GM23338 (cell line): ENCODE data around the gene ZNF488. TPM values are rescaled to one million over a fixed set of nuclear protein-coding genes. Genes with fewer than 3 reads are reported as not detected.

ENCODE experiments used
- ATAC-seq: fragments of 200-7000 bp; cut with Tn5 transposase; 3 replicates; pipeline ENCODE4 v1.9.1; 2020
- DNase-seq: peaks from one replicate; pipeline ENCODE4 v3.0.0-alpha.2; 2015; ENCODE audit warnings: low spot score
- H2AFZ ChIP-seq: fragments of 200-600 bp; sonication (generic); 2 replicates; pipeline ENCODE4 v1.8.0; 2016; ENCODE audit warnings: antibody characterized with exemption, mild to moderate bottlenecking, moderate library complexity
- H3F3A ChIP-seq: fragments of 200-600 bp; sonication (generic); replicated peaks from 2 replicates; pipeline ENCODE4 v1.8.0; 2017; ENCODE audit warnings: antibody characterized with exemption, mixed run types, low read depth
- H3K27ac ChIP-seq: fragments of 200-600 bp; sonication (generic); 2 replicates; pipeline ENCODE4 v1.6.1; 2016; ENCODE audit warnings: low read depth
- H3K27me3 ChIP-seq: fragments of 200-600 bp; sonication (generic); 2 replicates; pipeline ENCODE4 v1.8.0; 2016; ENCODE audit warnings: mild to moderate bottlenecking, mixed run types, moderate library complexity; ENCODE audit not compliant: insufficient read depth
- H3K36me3 ChIP-seq: fragments of 200-600 bp; sonication (generic); 2 replicates; pipeline ENCODE4 v1.8.0; 2016; ENCODE audit warnings: mild to moderate bottlenecking; ENCODE audit not compliant: insufficient read depth
- H3K4me1 ChIP-seq: fragments of 200-600 bp; sonication (generic); 2 replicates; pipeline ENCODE4 v1.8.0; 2016; ENCODE audit warnings: mild to moderate bottlenecking, moderate library complexity; ENCODE audit not compliant: insufficient read depth
- H3K4me2 ChIP-seq: fragments of 200-600 bp; sonication (generic); 2 replicates; pipeline ENCODE4 v1.7.1; 2017; ENCODE audit warnings: mixed run types
- H3K4me3 ChIP-seq: fragments of 200-600 bp; sonication (generic); 2 replicates; pipeline ENCODE4 v1.6.1; 2016; ENCODE audit warnings: mixed run types
- H3K79me2 ChIP-seq: fragments of 200-600 bp; sonication (generic); replicated peaks from 2 replicates; pipeline ENCODE4 v1.8.0; 2017; ENCODE audit warnings: mild to moderate bottlenecking; ENCODE audit not compliant: insufficient read depth
- H3K9me2 ChIP-seq: fragments of 200-600 bp; sonication (generic); 2 replicates; pipeline ENCODE4 v1.8.0; 2017; ENCODE audit not compliant: insufficient read depth
- H4K20me1 ChIP-seq: fragments of 200-600 bp; sonication (generic); replicated peaks from 2 replicates; pipeline ENCODE4 v1.8.0; 2017; ENCODE audit warnings: mild to moderate bottlenecking; ENCODE audit not compliant: insufficient read depth
- H3K27ac Mint-ChIP-seq: 2 replicates; pipeline ENCODE4 v1.8.0; 2020; ENCODE audit warnings: inconsistent platforms, mild to moderate bottlenecking, moderate library complexity, mixed read lengths
- H3K27me3 Mint-ChIP-seq: 3 replicates; pipeline ENCODE4 v1.8.0; 2022; ENCODE audit warnings: low read depth, mild to moderate bottlenecking, moderate library complexity, mixed read lengths, inconsistent platforms; ENCODE audit not compliant: insufficient read depth, poor library complexity
- H3K36me3 Mint-ChIP-seq: 3 replicates; pipeline ENCODE4 v1.8.0; 2021; ENCODE audit warnings: low read depth, mild to moderate bottlenecking, inconsistent platforms, moderate library complexity, mixed read lengths
- H3K4me1 Mint-ChIP-seq: 3 replicates; pipeline ENCODE4 v1.8.0; 2020; ENCODE audit warnings: mild to moderate bottlenecking, inconsistent platforms, mixed read lengths
- H3K4me3 Mint-ChIP-seq: 3 replicates; pipeline ENCODE4 v1.8.0; 2021; ENCODE audit warnings: moderate library complexity, mild to moderate bottlenecking, inconsistent platforms, mixed read lengths
- H3K9me3 Mint-ChIP-seq: 3 replicates; pipeline ENCODE4 v1.8.0; 2020; ENCODE audit warnings: moderate library complexity, mild to moderate bottlenecking, inconsistent platforms, mixed read lengths
- CREB1 ChIP-seq: fragments of 250-450 bp; sonication (Bioruptor Pico); IDR thresholded peaks from 2 replicates; pipeline ENCODE4 v1.5.0; 2020; ENCODE audit warnings: low read depth, mild to moderate bottlenecking, moderate library complexity
- EZH2 ChIP-seq: fragments of 200-600 bp; sonication (generic); IDR thresholded peaks from one replicate; pipeline ENCODE4 v1.8.0; 2017; ENCODE audit warnings: antibody characterized with exemption, mild to moderate bottlenecking, low read depth; ENCODE audit not compliant: unreplicated experiment
- EZH2phosphoT487 ChIP-seq: fragments of 200-600 bp; sonication (generic); IDR thresholded peaks from one replicate; pipeline ENCODE4 v1.8.1; 2018; ENCODE audit warnings: antibody characterized with exemption; ENCODE audit not compliant: unreplicated experiment
- JUNB ChIP-seq: IDR thresholded peaks from one replicate; pipeline ENCODE4 v1.6.1; 2016; ENCODE audit warnings: antibody characterized with exemption; ENCODE audit not compliant: unreplicated experiment
- NANOG ChIP-seq: IDR thresholded peaks from 2 replicates; pipeline ENCODE4 v1.6.1; 2016; ENCODE audit warnings: antibody characterized with exemption, borderline replicate concordance
- POLR2AphosphoS5 ChIP-seq: IDR thresholded peaks from 2 replicates; pipeline ENCODE4 v1.6.1; 2016; ENCODE audit warnings: antibody characterized with exemption, low read depth
- STAT1 ChIP-seq: IDR thresholded peaks from one replicate; pipeline ENCODE4 v1.6.1; 2016; ENCODE audit warnings: antibody characterized with exemption; ENCODE audit not compliant: unreplicated experiment
- ZNF114 ChIP-seq: fragments of 250-450 bp; sonication (Bioruptor Pico); IDR thresholded peaks from 2 replicates; pipeline ENCODE4 v1.5.0; 2020; ENCODE audit warnings: mild to moderate bottlenecking, moderate library complexity
- ZNF331 ChIP-seq: fragments of 250-450 bp; sonication (Bioruptor Pico); IDR thresholded peaks from 2 replicates; pipeline ENCODE4 v1.5.0; 2020; ENCODE audit warnings: low read depth, mild to moderate bottlenecking, moderate library complexity
- polyA plus RNA-seq: library from polyadenylated mRNA; unstranded; fragments of >200 nt; fragmentation: Nextera tagmentation; extraction: Ambion mirVana; gene quantifications from 2 replicates; pipeline ENCODE4 v1.2.1, GENCODE V29; 2016
- total RNA-seq: library from RNA; depleted of rRNA; stranded (reverse); fragments of >200 nt; shearing (Covaris generic); gene quantifications from 2 replicates; pipeline ENCODE4 v1.2.3, GENCODE V29; 2014
- TF ChIP-seq, protein P1 (sequence below): IDR thresholded peaks from 2 replicates; pipeline ENCODE4 v1.6.1; 2016; ENCODE audit warnings: antibody characterized with exemption
- TF ChIP-seq, protein P2 (sequence below): IDR thresholded peaks from one replicate; pipeline ENCODE4 v1.6.1; 2018; ENCODE audit warnings: antibody characterized with exemption; ENCODE audit not compliant: unreplicated experiment
- TF ChIP-seq, protein P3 (sequence below), 2 experiments: fragments of 200-600 bp in 1 of 2; sonication (generic) in 1 of 2; conservative IDR thresholded peaks; 2 replicates each; pipeline versions ENCODE4 v1.5.1 to v1.6.1; 2016 to 2017; ENCODE audit warnings: antibody characterized with exemption in 2 of 2, low read depth in 2 of 2, mild to moderate bottlenecking in 2 of 2, moderate library complexity in 1 of 2
- TF ChIP-seq, protein P4 (sequence below): fragments of 250-450 bp; sonication (Bioruptor Pico); IDR thresholded peaks from 2 replicates; pipeline ENCODE4 v1.5.0; 2020; ENCODE audit warnings: mild to moderate bottlenecking, moderate library complexity

ZNF488 gene
- total and polyA plus RNA-seq, 2 experiments from 2014 or later, result 2.5 to 5.2 TPM

DNA sequence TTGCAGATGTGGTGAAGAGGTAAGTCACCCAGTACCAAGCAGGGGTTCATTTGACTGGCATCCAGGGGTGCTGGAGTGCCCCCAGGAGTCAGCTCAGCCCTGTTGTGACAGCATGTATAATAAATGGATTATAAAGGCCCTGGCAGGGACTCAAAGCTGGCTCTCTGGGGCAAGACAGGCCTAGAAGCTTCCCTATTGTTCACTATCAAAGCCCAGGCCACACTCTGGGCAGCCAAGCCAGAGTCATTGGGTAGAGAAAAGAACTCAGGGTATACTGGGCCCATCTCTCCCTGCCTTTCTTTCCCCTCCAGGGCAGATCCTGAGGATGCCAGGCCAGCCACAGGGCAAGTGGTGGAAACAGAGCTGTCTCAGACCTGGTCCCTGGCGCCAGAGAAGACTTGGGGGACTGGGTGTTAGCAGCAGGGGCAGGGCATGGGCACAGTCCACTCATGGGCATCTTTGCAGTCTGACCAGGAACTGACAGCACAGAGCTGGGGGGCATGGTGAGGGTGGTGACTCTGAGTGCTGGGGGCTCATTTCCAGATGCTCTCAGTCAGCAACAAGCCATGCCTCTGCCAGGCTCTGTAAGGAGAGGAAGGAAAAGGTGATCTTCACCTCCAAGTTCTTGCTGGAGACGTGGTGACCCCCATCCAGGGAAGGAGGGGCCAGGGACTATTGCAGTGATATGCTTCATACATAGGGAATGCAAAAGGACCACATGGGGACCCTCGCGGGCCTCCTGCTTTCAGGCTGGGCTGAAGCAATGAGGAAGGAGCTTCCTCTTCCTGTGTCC lies 24.3 kb downstream of the ZNF488 start:
- Histone ChIP-seq H3K4me2 (no peak overlapping the region), H3K27ac (no peak overlapping the region), H3K4me3 (no peak overlapping the region), H4K20me1 (no peaks in the 10 kb centered on the region), H3F3A (no peaks in the 10 kb centered on the region), H3K36me3 (no peaks in the 10 kb centered on the region), H3K9me2 (no peaks in the 10 kb centered on the region), H3K27me3 (no peaks in the 10 kb centered on the region), H3K79me2 (no peaks in the 10 kb centered on the region), H2AFZ (no peak overlapping the region), H3K4me1 (no peaks in the 10 kb centered on the region)
- Mint-ChIP-seq H3K27me3 (peaks cover 5% of the 10 kb centered on the region), H3K9me3 (no peaks in the 10 kb centered on the region), H3K4me3 (no peak overlapping the region), H3K27ac (no peak overlapping the region), H3K4me1 (peaks cover 9% of the 10 kb centered on the region), H3K36me3 (no peaks in the 10 kb centered on the region)
- ATAC-seq, result no peak
- TF ChIP-seq POLR2AphosphoS5 (no peak), EZH2phosphoT487 (no peak), NANOG (no peak), CREB1 (no peak), ZNF331 (CRISPR knock-in tag) (no peak), EZH2 (no peak), JUNB (no peak), ZNF114 (CRISPR knock-in tag) (no peak), STAT1 (no peak)
- TF ChIP-seq, protein P1, sequence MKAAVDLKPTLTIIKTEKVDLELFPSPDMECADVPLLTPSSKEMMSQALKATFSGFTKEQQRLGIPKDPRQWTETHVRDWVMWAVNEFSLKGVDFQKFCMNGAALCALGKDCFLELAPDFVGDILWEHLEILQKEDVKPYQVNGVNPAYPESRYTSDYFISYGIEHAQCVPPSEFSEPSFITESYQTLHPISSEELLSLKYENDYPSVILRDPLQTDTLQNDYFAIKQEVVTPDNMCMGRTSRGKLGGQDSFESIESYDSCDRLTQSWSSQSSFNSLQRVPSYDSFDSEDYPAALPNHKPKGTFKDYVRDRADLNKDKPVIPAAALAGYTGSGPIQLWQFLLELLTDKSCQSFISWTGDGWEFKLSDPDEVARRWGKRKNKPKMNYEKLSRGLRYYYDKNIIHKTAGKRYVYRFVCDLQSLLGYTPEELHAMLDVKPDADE, result no peak
- TF ChIP-seq, protein P2, sequence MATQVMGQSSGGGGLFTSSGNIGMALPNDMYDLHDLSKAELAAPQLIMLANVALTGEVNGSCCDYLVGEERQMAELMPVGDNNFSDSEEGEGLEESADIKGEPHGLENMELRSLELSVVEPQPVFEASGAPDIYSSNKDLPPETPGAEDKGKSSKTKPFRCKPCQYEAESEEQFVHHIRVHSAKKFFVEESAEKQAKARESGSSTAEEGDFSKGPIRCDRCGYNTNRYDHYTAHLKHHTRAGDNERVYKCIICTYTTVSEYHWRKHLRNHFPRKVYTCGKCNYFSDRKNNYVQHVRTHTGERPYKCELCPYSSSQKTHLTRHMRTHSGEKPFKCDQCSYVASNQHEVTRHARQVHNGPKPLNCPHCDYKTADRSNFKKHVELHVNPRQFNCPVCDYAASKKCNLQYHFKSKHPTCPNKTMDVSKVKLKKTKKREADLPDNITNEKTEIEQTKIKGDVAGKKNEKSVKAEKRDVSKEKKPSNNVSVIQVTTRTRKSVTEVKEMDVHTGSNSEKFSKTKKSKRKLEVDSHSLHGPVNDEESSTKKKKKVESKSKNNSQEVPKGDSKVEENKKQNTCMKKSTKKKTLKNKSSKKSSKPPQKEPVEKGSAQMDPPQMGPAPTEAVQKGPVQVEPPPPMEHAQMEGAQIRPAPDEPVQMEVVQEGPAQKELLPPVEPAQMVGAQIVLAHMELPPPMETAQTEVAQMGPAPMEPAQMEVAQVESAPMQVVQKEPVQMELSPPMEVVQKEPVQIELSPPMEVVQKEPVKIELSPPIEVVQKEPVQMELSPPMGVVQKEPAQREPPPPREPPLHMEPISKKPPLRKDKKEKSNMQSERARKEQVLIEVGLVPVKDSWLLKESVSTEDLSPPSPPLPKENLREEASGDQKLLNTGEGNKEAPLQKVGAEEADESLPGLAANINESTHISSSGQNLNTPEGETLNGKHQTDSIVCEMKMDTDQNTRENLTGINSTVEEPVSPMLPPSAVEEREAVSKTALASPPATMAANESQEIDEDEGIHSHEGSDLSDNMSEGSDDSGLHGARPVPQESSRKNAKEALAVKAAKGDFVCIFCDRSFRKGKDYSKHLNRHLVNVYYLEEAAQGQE, result no peak
- TF ChIP-seq, protein P3, sequence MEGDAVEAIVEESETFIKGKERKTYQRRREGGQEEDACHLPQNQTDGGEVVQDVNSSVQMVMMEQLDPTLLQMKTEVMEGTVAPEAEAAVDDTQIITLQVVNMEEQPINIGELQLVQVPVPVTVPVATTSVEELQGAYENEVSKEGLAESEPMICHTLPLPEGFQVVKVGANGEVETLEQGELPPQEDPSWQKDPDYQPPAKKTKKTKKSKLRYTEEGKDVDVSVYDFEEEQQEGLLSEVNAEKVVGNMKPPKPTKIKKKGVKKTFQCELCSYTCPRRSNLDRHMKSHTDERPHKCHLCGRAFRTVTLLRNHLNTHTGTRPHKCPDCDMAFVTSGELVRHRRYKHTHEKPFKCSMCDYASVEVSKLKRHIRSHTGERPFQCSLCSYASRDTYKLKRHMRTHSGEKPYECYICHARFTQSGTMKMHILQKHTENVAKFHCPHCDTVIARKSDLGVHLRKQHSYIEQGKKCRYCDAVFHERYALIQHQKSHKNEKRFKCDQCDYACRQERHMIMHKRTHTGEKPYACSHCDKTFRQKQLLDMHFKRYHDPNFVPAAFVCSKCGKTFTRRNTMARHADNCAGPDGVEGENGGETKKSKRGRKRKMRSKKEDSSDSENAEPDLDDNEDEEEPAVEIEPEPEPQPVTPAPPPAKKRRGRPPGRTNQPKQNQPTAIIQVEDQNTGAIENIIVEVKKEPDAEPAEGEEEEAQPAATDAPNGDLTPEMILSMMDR (conservative IDR thresholded peaks at IDR 0.05; ENCODE audit: low read depth in 2 of 2), result no peak
- TF ChIP-seq, protein P4, sequence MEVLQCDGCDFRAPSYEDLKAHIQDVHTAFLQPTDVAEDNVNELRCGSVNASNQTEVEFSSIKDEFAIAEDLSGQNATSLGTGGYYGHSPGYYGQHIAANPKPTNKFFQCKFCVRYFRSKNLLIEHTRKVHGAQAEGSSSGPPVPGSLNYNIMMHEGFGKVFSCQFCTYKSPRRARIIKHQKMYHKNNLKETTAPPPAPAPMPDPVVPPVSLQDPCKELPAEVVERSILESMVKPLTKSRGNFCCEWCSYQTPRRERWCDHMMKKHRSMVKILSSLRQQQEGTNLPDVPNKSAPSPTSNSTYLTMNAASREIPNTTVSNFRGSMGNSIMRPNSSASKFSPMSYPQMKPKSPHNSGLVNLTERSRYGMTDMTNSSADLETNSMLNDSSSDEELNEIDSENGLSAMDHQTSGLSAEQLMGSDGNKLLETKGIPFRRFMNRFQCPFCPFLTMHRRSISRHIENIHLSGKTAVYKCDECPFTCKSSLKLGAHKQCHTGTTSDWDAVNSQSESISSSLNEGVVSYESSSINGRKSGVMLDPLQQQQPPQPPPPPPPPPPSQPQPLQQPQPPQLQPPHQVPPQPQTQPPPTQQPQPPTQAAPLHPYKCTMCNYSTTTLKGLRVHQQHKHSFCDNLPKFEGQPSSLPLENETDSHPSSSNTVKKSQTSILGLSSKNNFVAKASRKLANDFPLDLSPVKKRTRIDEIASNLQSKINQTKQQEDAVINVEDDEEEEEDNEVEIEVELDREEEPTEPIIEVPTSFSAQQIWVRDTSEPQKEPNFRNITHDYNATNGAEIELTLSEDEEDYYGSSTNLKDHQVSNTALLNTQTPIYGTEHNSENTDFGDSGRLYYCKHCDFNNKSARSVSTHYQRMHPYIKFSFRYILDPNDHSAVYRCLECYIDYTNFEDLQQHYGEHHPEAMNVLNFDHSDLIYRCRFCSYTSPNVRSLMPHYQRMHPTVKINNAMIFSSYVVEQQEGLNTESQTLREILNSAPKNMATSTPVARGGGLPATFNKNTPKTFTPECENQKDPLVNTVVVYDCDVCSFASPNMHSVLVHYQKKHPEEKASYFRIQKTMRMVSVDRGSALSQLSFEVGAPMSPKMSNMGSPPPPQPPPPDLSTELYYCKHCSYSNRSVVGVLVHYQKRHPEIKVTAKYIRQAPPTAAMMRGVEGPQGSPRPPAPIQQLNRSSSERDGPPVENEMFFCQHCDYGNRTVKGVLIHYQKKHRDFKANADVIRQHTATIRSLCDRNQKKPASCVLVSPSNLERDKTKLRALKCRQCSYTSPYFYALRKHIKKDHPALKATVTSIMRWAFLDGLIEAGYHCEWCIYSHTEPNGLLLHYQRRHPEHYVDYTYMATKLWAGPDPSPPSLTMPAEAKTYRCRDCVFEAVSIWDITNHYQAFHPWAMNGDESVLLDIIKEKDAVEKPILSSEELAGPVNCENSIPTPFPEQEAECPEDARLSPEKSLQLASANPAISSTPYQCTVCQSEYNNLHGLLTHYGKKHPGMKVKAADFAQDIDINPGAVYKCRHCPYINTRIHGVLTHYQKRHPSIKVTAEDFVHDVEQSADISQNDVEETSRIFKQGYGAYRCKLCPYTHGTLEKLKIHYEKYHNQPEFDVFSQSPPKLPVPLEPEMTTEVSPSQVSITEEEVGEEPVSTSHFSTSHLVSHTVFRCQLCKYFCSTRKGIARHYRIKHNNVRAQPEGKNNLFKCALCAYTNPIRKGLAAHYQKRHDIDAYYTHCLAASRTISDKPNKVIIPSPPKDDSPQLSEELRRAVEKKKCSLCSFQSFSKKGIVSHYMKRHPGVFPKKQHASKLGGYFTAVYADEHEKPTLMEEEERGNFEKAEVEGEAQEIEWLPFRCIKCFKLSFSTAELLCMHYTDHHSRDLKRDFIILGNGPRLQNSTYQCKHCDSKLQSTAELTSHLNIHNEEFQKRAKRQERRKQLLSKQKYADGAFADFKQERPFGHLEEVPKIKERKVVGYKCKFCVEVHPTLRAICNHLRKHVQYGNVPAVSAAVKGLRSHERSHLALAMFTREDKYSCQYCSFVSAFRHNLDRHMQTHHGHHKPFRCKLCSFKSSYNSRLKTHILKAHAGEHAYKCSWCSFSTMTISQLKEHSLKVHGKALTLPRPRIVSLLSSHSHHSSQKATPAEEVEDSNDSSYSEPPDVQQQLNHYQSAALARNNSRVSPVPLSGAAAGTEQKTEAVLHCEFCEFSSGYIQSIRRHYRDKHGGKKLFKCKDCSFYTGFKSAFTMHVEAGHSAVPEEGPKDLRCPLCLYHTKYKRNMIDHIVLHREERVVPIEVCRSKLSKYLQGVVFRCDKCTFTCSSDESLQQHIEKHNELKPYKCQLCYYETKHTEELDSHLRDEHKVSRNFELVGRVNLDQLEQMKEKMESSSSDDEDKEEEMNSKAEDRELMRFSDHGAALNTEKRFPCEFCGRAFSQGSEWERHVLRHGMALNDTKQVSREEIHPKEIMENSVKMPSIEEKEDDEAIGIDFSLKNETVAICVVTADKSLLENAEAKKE (CRISPR knock-in tag), result no peak
- no peak for DNase-seq
